HEK293 (cell line): Measurements from ENCODE around the gene NECAB2.
A peak's percentile ranks its signal among the peaks of the same experiment; 100 is the strongest.

Experiments used
- ATF2 ChIP-seq: fragments of 450-650 bp; formaldehyde crosslinking; IDR thresholded peaks from 2 replicates; pipeline ENCODE4 v1.5.1; 2016; ENCODE audit warnings: missing biosample characterization, missing genetic modification characterization, low read depth
- BCL11B ChIP-seq: fragments of 450-650 bp; formaldehyde crosslinking; IDR thresholded peaks from 2 replicates; pipeline ENCODE4 v1.5.1; 2016; ENCODE audit warnings: low read depth, missing biosample characterization, missing genetic modification characterization
- ELK4 ChIP-seq: IDR thresholded peaks from 2 replicates; pipeline ENCODE4 v1.6.1; 2011; ENCODE audit warnings: mild to moderate bottlenecking, low read depth, low read length, borderline replicate concordance
- KLF9 ChIP-seq: fragments of 450-650 bp; formaldehyde crosslinking; IDR thresholded peaks from 2 replicates; pipeline ENCODE4 v1.5.1; 2016; ENCODE audit warnings: missing biosample characterization, missing genetic modification characterization, low read depth
- OSR2 ChIP-seq: fragments of 450-650 bp; formaldehyde crosslinking; IDR thresholded peaks from 2 replicates; pipeline ENCODE4 v1.5.1; 2016; ENCODE audit warnings: missing biosample characterization, missing genetic modification characterization
- OVOL3 ChIP-seq: fragments of 450-650 bp; formaldehyde crosslinking; IDR thresholded peaks from 2 replicates; pipeline ENCODE4 v1.5.1; 2016; ENCODE audit warnings: missing biosample characterization, missing genetic modification characterization
- PRDM1 ChIP-seq: fragments of 450-650 bp; formaldehyde crosslinking; IDR thresholded peaks from 2 replicates; pipeline ENCODE4; 2016; ENCODE audit warnings: missing biosample characterization, missing genetic modification characterization
- PRDM6 ChIP-seq: fragments of 450-650 bp; formaldehyde crosslinking; IDR thresholded peaks from 2 replicates; pipeline ENCODE4 v1.5.1; 2017; ENCODE audit warnings: missing biosample characterization, missing genetic modification characterization
- RBAK ChIP-seq: fragments of 450-650 bp; formaldehyde crosslinking; IDR thresholded peaks from 2 replicates; pipeline ENCODE4 v1.5.1; 2016; ENCODE audit warnings: missing biosample characterization, missing genetic modification characterization
- SALL2 ChIP-seq: fragments of 450-650 bp; formaldehyde crosslinking; IDR thresholded peaks from 2 replicates; pipeline ENCODE4 v1.5.0; 2017; ENCODE audit warnings: missing biosample characterization, mild to moderate bottlenecking, missing genetic modification characterization, borderline replicate concordance
- SP3 ChIP-seq: fragments of 450-650 bp; formaldehyde crosslinking; IDR thresholded peaks from 2 replicates; pipeline ENCODE4 v1.5.1; 2016; ENCODE audit warnings: missing biosample characterization, missing genetic modification characterization
- TRIM28 ChIP-seq: IDR thresholded peaks from 2 replicates; pipeline ENCODE4 v1.6.1; 2011; ENCODE audit warnings: low read length, control low read depth, borderline replicate concordance
- WT1 ChIP-seq: fragments of 450-650 bp; formaldehyde crosslinking; IDR thresholded peaks from 2 replicates; pipeline ENCODE4 v1.5.1; 2016; ENCODE audit warnings: missing biosample characterization, missing genetic modification characterization
- ZBTB10 ChIP-seq: fragments of 450-650 bp; formaldehyde crosslinking; IDR thresholded peaks from 2 replicates; pipeline ENCODE4 v1.5.1; 2016; ENCODE audit warnings: missing biosample characterization, missing genetic modification characterization
- ZFP37 ChIP-seq: fragments of 450-650 bp; formaldehyde crosslinking; IDR thresholded peaks from 2 replicates; pipeline ENCODE4 v1.5.1; 2016; ENCODE audit warnings: missing biosample characterization, missing genetic modification characterization
- ZFP69B ChIP-seq: fragments of 450-650 bp; formaldehyde crosslinking; IDR thresholded peaks from 2 replicates; pipeline ENCODE4 v1.5.1; 2016; ENCODE audit warnings: missing biosample characterization, missing genetic modification characterization
- ZNF211 ChIP-seq: fragments of 450-650 bp; formaldehyde crosslinking; IDR thresholded peaks from 2 replicates; pipeline ENCODE4 v1.5.1; 2016; ENCODE audit warnings: low read depth, missing biosample characterization, missing genetic modification characterization
- ZNF214 ChIP-seq: fragments of 450-650 bp; formaldehyde crosslinking; IDR thresholded peaks from 2 replicates; pipeline ENCODE4 v1.5.1; 2017; ENCODE audit warnings: missing biosample characterization, mild to moderate bottlenecking, missing genetic modification characterization, borderline replicate concordance
- ZNF221 ChIP-seq: fragments of 450-650 bp; formaldehyde crosslinking; IDR thresholded peaks from 2 replicates; pipeline ENCODE4 v1.5.1; 2017; ENCODE audit warnings: missing biosample characterization, missing genetic modification characterization, borderline replicate concordance
- ZNF239 ChIP-seq: fragments of 450-650 bp; formaldehyde crosslinking; IDR thresholded peaks from 2 replicates; pipeline ENCODE4 v1.5.1; 2016; ENCODE audit warnings: missing biosample characterization, missing genetic modification characterization
- ZNF280C ChIP-seq: fragments of 450-650 bp; formaldehyde crosslinking; IDR thresholded peaks from 2 replicates; pipeline ENCODE4 v1.5.1; 2016; ENCODE audit warnings: missing biosample characterization, missing genetic modification characterization
- ZNF292 ChIP-seq: fragments of 450-650 bp; formaldehyde crosslinking; IDR thresholded peaks from 2 replicates; pipeline ENCODE4 v1.5.1; 2016; ENCODE audit warnings: low read depth, missing biosample characterization, missing genetic modification characterization, borderline replicate concordance
- ZNF335 ChIP-seq: fragments of 450-650 bp; formaldehyde crosslinking; conservative IDR thresholded peaks from 2 replicates; pipeline ENCODE4 v1.5.1; 2016; ENCODE audit warnings: missing biosample characterization, missing genetic modification characterization
- ZNF394 ChIP-seq: fragments of 450-650 bp; formaldehyde crosslinking; IDR thresholded peaks from 2 replicates; pipeline ENCODE4 v1.5.1; 2016; ENCODE audit warnings: missing biosample characterization, missing genetic modification characterization, mild to moderate bottlenecking, moderate library complexity, borderline replicate concordance
- ZNF404 ChIP-seq: fragments of 450-650 bp; formaldehyde crosslinking; IDR thresholded peaks from 2 replicates; pipeline ENCODE4 v1.5.1; 2017; ENCODE audit warnings: missing biosample characterization, missing genetic modification characterization
- ZNF510 ChIP-seq: fragments of 450-650 bp; formaldehyde crosslinking; IDR thresholded peaks from 2 replicates; pipeline ENCODE4 v1.5.1; 2018; ENCODE audit warnings: mild to moderate bottlenecking, missing genetic modification characterization, missing biosample characterization; ENCODE audit not compliant: insufficient replicate concordance
- ZNF521 ChIP-seq: fragments of 450-650 bp; formaldehyde crosslinking; IDR thresholded peaks from 2 replicates; pipeline ENCODE4 v1.5.1; 2017; ENCODE audit warnings: missing biosample characterization, mild to moderate bottlenecking, missing genetic modification characterization
- ZNF544 ChIP-seq: fragments of 450-650 bp; formaldehyde crosslinking; IDR thresholded peaks from 2 replicates; pipeline ENCODE4 v1.5.0; 2017; ENCODE audit warnings: missing biosample characterization, missing genetic modification characterization
- ZNF561 ChIP-seq: fragments of 450-650 bp; IDR thresholded peaks from 2 replicates; pipeline ENCODE4 v1.5.1; 2018; ENCODE audit warnings: missing biosample characterization, missing genetic modification characterization, borderline replicate concordance
- ZNF571 ChIP-seq: fragments of 450-650 bp; formaldehyde crosslinking; IDR thresholded peaks from 2 replicates; pipeline ENCODE4 v1.5.0; 2017; ENCODE audit warnings: missing biosample characterization, missing genetic modification characterization
- ZNF76 ChIP-seq: fragments of 450-650 bp; formaldehyde crosslinking; IDR thresholded peaks from 2 replicates; pipeline ENCODE4; 2016; ENCODE audit warnings: low read depth, missing biosample characterization, missing genetic modification characterization, borderline replicate concordance
- ZNF776 ChIP-seq: fragments of 450-650 bp; formaldehyde crosslinking; IDR thresholded peaks from 2 replicates; pipeline ENCODE4 v1.5.0; 2017; ENCODE audit warnings: missing biosample characterization, missing genetic modification characterization, borderline replicate concordance
- ZNF830 ChIP-seq: fragments of 450-650 bp; IDR thresholded peaks from 2 replicates; pipeline ENCODE4 v1.5.0; 2018; ENCODE audit warnings: missing biosample characterization, missing genetic modification characterization, low read depth, mild to moderate bottlenecking, moderate library complexity

Gene NECAB2

GRCh38 chr16:83967838-83968305 is at the start of gene NECAB2 (continued):
- TF ChIP-seq ZNF221 (tag by site-specific recombination) (no peak), ZNF830 (no peak), ELK4 (no peak), ZNF521 (tag by site-specific recombination) (no peak), OSR2 (tag by site-specific recombination) (no peak), ZNF214 (tag by site-specific recombination) (no peak), TRIM28 (no peak), ZFP37 (no peak), BCL11B (tag by site-specific recombination) (no peak), ZNF544 (tag by site-specific recombination) (no peak), ZNF776 (tag by site-specific recombination) (no peak), OVOL3 (no peak), ZNF211 (tag by site-specific recombination) (no peak), KLF9 (tag by site-specific recombination) (peak; percentile 75), ZNF571 (tag by site-specific recombination) (no peak), WT1 (tag by site-specific recombination) (no peak), PRDM6 (tag by site-specific recombination) (no peak), RBAK (tag by site-specific recombination) (no peak), ZFP69B (tag by site-specific recombination) (no peak), ZNF76 (tag by site-specific recombination) (no peak), ATF2 (tag by site-specific recombination) (no peak), ZNF292 (tag by site-specific recombination) (no peak), SP3 (no peak; the same call in 1 of the 2 replicates), ZNF510 (tag by site-specific recombination) (no peak), ZNF239 (no peak), ZNF404 (no peak), ZNF280C (tag by site-specific recombination) (no peak), PRDM1 (tag by site-specific recombination) (no peak), ZNF335 (tag by site-specific recombination) (0 out of 2 replicates have a peak, but pooled peaks have one; percentile 17), ZNF394 (no peak), ZNF561 (tag by site-specific recombination) (peak; percentile 25; the same call in 1 of the 2 replicates), SALL2 (tag by site-specific recombination) (0 out of 2 replicates have a peak, but pooled peaks have one; percentile 39), ZBTB10 (no peak)
